GM23248 (cell line): Measurements from ENCODE around the gene ERN1. TPM values are rescaled to one million over a fixed set of nuclear protein-coding genes. Genes with fewer than 3 reads are reported as not detected.

Source experiments
- DNase-seq: peaks from one replicate; pipeline ENCODE4 v3.0.0-alpha.2; 2015
- H2AFZ ChIP-seq: fragments of 200-600 bp; sonication (generic); 2 replicates; pipeline ENCODE4 v1.6.1; 2016; ENCODE audit warnings: antibody characterized with exemption
- H3F3A ChIP-seq: fragments of 200-600 bp; sonication (generic); 2 replicates; pipeline ENCODE4 v1.6.1; 2016; ENCODE audit warnings: mild to moderate bottlenecking, antibody characterized with exemption, mixed run types; ENCODE audit not compliant: insufficient read depth
- H3K27ac ChIP-seq: fragments of 200-600 bp; sonication (generic); 2 replicates; pipeline ENCODE4 v1.5.1; 2016; ENCODE audit warnings: mild to moderate bottlenecking
- H3K27me3 ChIP-seq: fragments of 200-600 bp; sonication (generic); replicated peaks from 2 replicates; pipeline ENCODE4 v1.6.1; 2016; ENCODE audit warnings: mild to moderate bottlenecking; ENCODE audit not compliant: insufficient read depth
- H3K36me3 ChIP-seq: fragments of 200-600 bp; sonication (generic); 2 replicates; pipeline ENCODE4 v1.6.1; 2016; ENCODE audit warnings: low read depth, mild to moderate bottlenecking
- H3K4me1 ChIP-seq: fragments of 200-600 bp; sonication (generic); 2 replicates; pipeline ENCODE4 v1.6.1; 2016; ENCODE audit warnings: mild to moderate bottlenecking; ENCODE audit not compliant: insufficient read depth
- H3K4me2 ChIP-seq: fragments of 200-600 bp; sonication (generic); one replicate; pipeline ENCODE4 v1.6.1; 2016; ENCODE audit warnings: mild to moderate bottlenecking; ENCODE audit not compliant: unreplicated experiment
- H3K4me3 ChIP-seq: fragments of 200-600 bp; sonication (generic); 2 replicates; pipeline ENCODE4 v1.5.1; 2016; ENCODE audit warnings: mild to moderate bottlenecking
- H3K79me2 ChIP-seq: fragments of 200-600 bp; sonication (generic); 2 replicates; pipeline ENCODE4 v1.6.1; 2016; ENCODE audit warnings: mild to moderate bottlenecking; ENCODE audit not compliant: insufficient read depth
- H3K9ac ChIP-seq: fragments of 200-600 bp; sonication (generic); 2 replicates; pipeline ENCODE4 v1.6.1; 2016; ENCODE audit warnings: mild to moderate bottlenecking
- H3K9me2 ChIP-seq: fragments of 200-600 bp; sonication (generic); 2 replicates; pipeline ENCODE4 v1.6.1; 2016; ENCODE audit warnings: mixed run types, mild to moderate bottlenecking, moderate library complexity; ENCODE audit not compliant: insufficient read depth
- H3K9me3 ChIP-seq: fragments of 200-600 bp; sonication (generic); one replicate; pipeline ENCODE4 v1.6.1; 2017; ENCODE audit warnings: low read depth
- H4K20me1 ChIP-seq: fragments of 200-600 bp; sonication (generic); 2 replicates; pipeline ENCODE4 v1.6.0; 2016; ENCODE audit not compliant: insufficient read depth
- EZH2 ChIP-seq: fragments of 200-600 bp; sonication (generic); IDR thresholded peaks from 2 replicates; pipeline ENCODE4 v1.6.1; 2018; ENCODE audit warnings: antibody characterized with exemption, mild to moderate bottlenecking; ENCODE audit not compliant: insufficient read depth, poor library complexity, severe bottlenecking
- EZH2phosphoT487 ChIP-seq: fragments of 200-600 bp; sonication (generic); IDR thresholded peaks from 2 replicates; pipeline ENCODE4 v1.6.1; 2018; ENCODE audit warnings: antibody characterized with exemption, moderate library complexity, mild to moderate bottlenecking, low read depth; ENCODE audit not compliant: insufficient read depth
- WGBS, 2 experiments: methylation state at CpG; one replicate each; pipeline ENCODE4 v1.1.6; 2015 to 2017; ENCODE audit warnings: low lambda C conversion rate in 2 of 2, low coverage in 1 of 2; ENCODE audit errors: missing lambda C conversion rate in 2 of 2; 5-methylcytosine and 5-hydroxymethylcytosine counted together
- in situ Hi-C: fragments of 300-500 bp; cut with MboI; formaldehyde crosslinking; loops from 2 replicates; pipeline ENCODE4 v1.15.0; 2020
- polyA plus RNA-seq: library from polyadenylated mRNA; unstranded; fragments of >200 nt; fragmentation: Nextera tagmentation; extraction: Ambion mirVana; gene quantifications from 2 replicates; pipeline ENCODE4 v1.2.1, GENCODE V29; 2016
- total RNA-seq: library from RNA; depleted of rRNA; stranded (reverse); fragments of >200 nt; shearing (Covaris generic); gene quantifications from 2 replicates; pipeline ENCODE4 v1.2.3, GENCODE V29; 2014

ERN1 gene
- total and polyA plus RNA-seq, 2 experiments from 2014 or later, result 5.8 to 9.9 TPM

- H3K9me2 ChIP-seq, result no peaks in the 10 kb centered on the region
- TF ChIP-seq EZH2phosphoT487 (no peak), EZH2 (no peak)
- in situ Hi-C loops, result no loop called here
- no peak overlapping the region for H3K27ac ChIP-seq
- H3K27me3 ChIP-seq, result no peaks in the 10 kb centered on the region
- WGBS, 2 experiments, result 97 to 100% methylated on average over 2 of the region's 2 CpGs
- H3K4me2 ChIP-seq, result no peak overlapping the region
- no peak overlapping the region for H3K9ac ChIP-seq
- no peak for DNase-seq
- H3K4me3 ChIP-seq, result no peak overlapping the region
- no peaks in the 10 kb centered on the region for H3K9me3 ChIP-seq
- H3F3A ChIP-seq, result 0 out of 2 replicates have a peak, but pooled peaks cover 3% of the 10 kb centered on the region
- no peak overlapping the region for H2AFZ ChIP-seq
- no peaks in the 10 kb centered on the region for H4K20me1 ChIP-seq
- H3K4me1 ChIP-seq, result peaks cover 21% of the 10 kb centered on the region
- H3K79me2 ChIP-seq, result no peaks in the 10 kb centered on the region
- peaks cover 11% of the 10 kb centered on the region; the same call in 1 of the 2 replicates for H3K36me3 ChIP-seq
Observed at GRCh38 chr17:64156670-64157069, 26.7 kb upstream of the ERN1 start.

- peak; percentile 8 for DNase-seq
- Histone ChIP-seq H3K27ac (no peak overlapping the region), H3K4me3 (no peak overlapping the region), H3K36me3 (peaks cover 11% of the 10 kb centered on the region; the same call in 1 of the 2 replicates), H3F3A (peaks cover 10% of the 10 kb centered on the region; the same call in 1 of the 2 replicates), H3K4me1 (peaks cover 14% of the 10 kb centered on the region), H3K9me3 (no peaks in the 10 kb centered on the region), H3K27me3 (no peaks in the 10 kb centered on the region), H3K9me2 (no peaks in the 10 kb centered on the region), H3K9ac (no peak overlapping the region), H3K79me2 (no peaks in the 10 kb centered on the region), H2AFZ (no peak overlapping the region), H3K4me2 (no peak overlapping the region), H4K20me1 (no peaks in the 10 kb centered on the region)
- in situ Hi-C loops, result no loop called here
- no peak for TF ChIP-seq EZH2
- TF ChIP-seq EZH2phosphoT487, result no peak
- 80 to 84% methylated on average over 11 of the region's 11 CpGs for WGBS, 2 experiments
Observed at GRCh38 chr17:64155751-64156544, 26.0 kb upstream of the ERN1 start.

GRCh38 chr17:64155129-64155528, 25.2 kb upstream of the ERN1 start:
- Histone ChIP-seq H3K4me2 (no peak overlapping the region), H3K36me3 (peaks cover 11% of the 10 kb centered on the region; the same call in 1 of the 2 replicates), H3K27me3 (no peaks in the 10 kb centered on the region), H3K4me1 (peaks cover 6% of the 10 kb centered on the region), H3K9me2 (no peaks in the 10 kb centered on the region), H2AFZ (no peak overlapping the region), H3K4me3 (no peak overlapping the region), H3K27ac (no peak overlapping the region), H3F3A (peaks cover 16% of the 10 kb centered on the region), H4K20me1 (no peaks in the 10 kb centered on the region), H3K9me3 (no peaks in the 10 kb centered on the region), H3K9ac (no peak overlapping the region), H3K79me2 (no peaks in the 10 kb centered on the region)
- TF ChIP-seq EZH2phosphoT487 (no peak), EZH2 (no peak)
- no peak for DNase-seq
- in situ Hi-C loops, result no loop called here
- 87 to 93% methylated on average over 7 of the region's 7 CpGs for WGBS, 2 experiments

- H3K9me3 ChIP-seq, result no peaks in the 10 kb centered on the region
- no peak overlapping the region for H3K4me2 ChIP-seq
- H3K4me3 ChIP-seq, result no peak overlapping the region
- H3K79me2 ChIP-seq, result no peaks in the 10 kb centered on the region
- no peaks in the 10 kb centered on the region for H4K20me1 ChIP-seq
- H3F3A ChIP-seq, result peaks cover 20% of the 10 kb centered on the region
- no peak overlapping the region for H2AFZ ChIP-seq
- TF ChIP-seq EZH2phosphoT487 (no peak), EZH2 (no peak)
- H3K27me3 ChIP-seq, result no peaks in the 10 kb centered on the region
- no peak overlapping the region for H3K27ac ChIP-seq
- DNase-seq, result no peak
- H3K9ac ChIP-seq, result no peak overlapping the region
- peaks cover 11% of the 10 kb centered on the region; the same call in 1 of the 2 replicates for H3K36me3 ChIP-seq
- in situ Hi-C loops, result no loop called here
- H3K9me2 ChIP-seq, result no peaks in the 10 kb centered on the region
- 92 to 94% methylated on average over 9 of the region's 9 CpGs for WGBS, 2 experiments
- peaks cover 2% of the 10 kb centered on the region; the same call in 1 of the 2 replicates for H3K4me1 ChIP-seq
Observed at GRCh38 chr17:64154717-64155116, 24.8 kb upstream of the ERN1 start.
